Endodermal cell (in vitro differentiated cells): Measurements from ENCODE around the gene RALGPS1. TPM values are rescaled to one million over a fixed set of nuclear protein-coding genes. Genes with fewer than 3 reads are reported as not detected.

Experiments
- DNase-seq: peaks from one replicate; pipeline ENCODE4 v3.0.0-alpha.2; 2017
- H3K27ac ChIP-seq: 2 replicates; pipeline ENCODE4 v1.5.1; 2013; ENCODE audit warnings: mild to moderate bottlenecking, low read depth, low read length, moderate library complexity
- H3K27me3 ChIP-seq: 2 replicates; pipeline ENCODE4 v1.6.1; 2013; ENCODE audit warnings: mild to moderate bottlenecking, low read length, moderate library complexity; ENCODE audit not compliant: insufficient read depth, control insufficient read depth, poor library complexity, severe bottlenecking
- H3K36me3 ChIP-seq: 2 replicates; pipeline ENCODE4 v1.7.0; 2013; ENCODE audit warnings: mild to moderate bottlenecking, low read length, moderate library complexity; ENCODE audit not compliant: control insufficient read depth, insufficient read depth
- H3K4me1 ChIP-seq: one replicate; pipeline ENCODE4 v1.7.0; 2013; ENCODE audit warnings: low read length; ENCODE audit not compliant: control insufficient read depth, insufficient read depth
- H3K4me3 ChIP-seq: 2 replicates; pipeline ENCODE4 v1.5.1; 2013; ENCODE audit warnings: mild to moderate bottlenecking, low read length, moderate library complexity
- H3K9ac ChIP-seq: 2 replicates; pipeline ENCODE4 v1.6.1; 2013; ENCODE audit warnings: mild to moderate bottlenecking, low read length, moderate library complexity; ENCODE audit not compliant: poor library complexity, severe bottlenecking; ENCODE audit errors: extremely low read depth
- H3K9me3 ChIP-seq: 2 replicates; pipeline ENCODE4 v1.6.1; 2013; ENCODE audit warnings: mild to moderate bottlenecking, low read length, moderate library complexity; ENCODE audit not compliant: control insufficient read depth
- H3K27ac Mint-ChIP-seq: 2 replicates; pipeline ENCODE4 v1.8.0; 2020; ENCODE audit warnings: mixed read lengths
- H3K27me3 Mint-ChIP-seq: 2 replicates; pipeline ENCODE4 v1.8.0; 2021; ENCODE audit warnings: mild to moderate bottlenecking, mixed read lengths; ENCODE audit not compliant: insufficient read depth
- H3K36me3 Mint-ChIP-seq: 2 replicates; pipeline ENCODE4 v1.8.0; 2020; ENCODE audit warnings: low read depth, mixed read lengths
- H3K4me1 Mint-ChIP-seq: 2 replicates; pipeline ENCODE4 v1.8.0; 2020; ENCODE audit warnings: mixed read lengths
- H3K4me3 Mint-ChIP-seq: 2 replicates; pipeline ENCODE4 v1.8.0; 2020; ENCODE audit warnings: mild to moderate bottlenecking, moderate library complexity, mixed read lengths
- H3K9me3 Mint-ChIP-seq: 2 replicates; pipeline ENCODE4 v1.8.0; 2020; ENCODE audit warnings: mild to moderate bottlenecking, mixed read lengths
- CTCF ChIP-seq: fragments of 200-600 bp; sonication (generic); conservative IDR thresholded peaks from 2 replicates; pipeline ENCODE4 v1.5.0; 2021; ENCODE audit warnings: antibody characterized with exemption, mild to moderate bottlenecking
- WGBS, 2 experiments: methylation state at CpG; one replicate each; pipeline versions ENCODE4 v1.1.5 to v1.1.7; 2013; ENCODE audit warnings: missing lambda C conversion rate in 2 of 2, mixed read lengths in 1 of 2; ENCODE audit not compliant: insufficient coverage in 1 of 2, insufficient read length in 1 of 2; 5-methylcytosine and 5-hydroxymethylcytosine counted together
- total RNA-seq, 2 donors: library from RNA; stranded (reverse); fragmentation: NEBNext Ultra II Directional in 1 of 2; extraction: Animal tissue kit (Norgen Biotek cat#: 25700) in 1 of 2; gene quantifications; 2 replicates in 1 of 2; 3 replicates in 1 of 2; pipeline ENCODE4 v1.2.1, GENCODE V29; 2021

Gene RALGPS1
- total RNA-seq, 2 donors from 2014 or later: 23.3 to 25.0 TPM

- Mint-ChIP-seq H3K27me3 (no peaks in the 10 kb centered on the region), H3K9me3 (no peaks in the 10 kb centered on the region), H3K27ac (no peak overlapping the region), H3K36me3 (peaks cover 24% of the 10 kb centered on the region), H3K4me3 (no peak overlapping the region), H3K4me1 (no peaks in the 10 kb centered on the region)
- H3K36me3 ChIP-seq: no peaks in the 10 kb centered on the region
- no peak overlapping the region for H3K9ac ChIP-seq
- H3K27me3 ChIP-seq: no peaks in the 10 kb centered on the region
- no peak for TF ChIP-seq CTCF
- H3K4me3 ChIP-seq: no peak overlapping the region
- no peak for DNase-seq
- H3K27ac ChIP-seq: no peak overlapping the region
- H3K4me1 ChIP-seq: no peaks in the 10 kb centered on the region
- H3K9me3 ChIP-seq: no peaks in the 10 kb centered on the region
Observed at GRCh38 chr9:127102176-127102575, 187.6 kb downstream of the RALGPS1 start.

- H3K27me3 ChIP-seq: no peaks in the 10 kb centered on the region
- no peak overlapping the region for H3K27ac ChIP-seq
- H3K27ac Mint-ChIP-seq: no peak overlapping the region
- no peaks in the 10 kb centered on the region for H3K9me3 ChIP-seq
- H3K9me3 Mint-ChIP-seq: no peaks in the 10 kb centered on the region
- no peaks in the 10 kb centered on the region for H3K4me1 Mint-ChIP-seq
- no peaks in the 10 kb centered on the region for H3K36me3 ChIP-seq
- H3K4me3 Mint-ChIP-seq: no peak overlapping the region
- H3K4me1 ChIP-seq: no peaks in the 10 kb centered on the region
- peaks cover 23% of the 10 kb centered on the region for H3K36me3 Mint-ChIP-seq
- no peak for DNase-seq
- no peak overlapping the region for H3K4me3 ChIP-seq
- H3K9ac ChIP-seq: no peak overlapping the region
- no peaks in the 10 kb centered on the region for H3K27me3 Mint-ChIP-seq
- 87 to 100% methylated on average over 1 to 2 of the region's 2 CpGs for WGBS, 2 experiments
- TF ChIP-seq CTCF: no peak
Observed at GRCh38 chr9:127102788-127103187, 188.2 kb downstream of the RALGPS1 start.

GRCh38 chr9:127104581-127105311 lies 190.2 kb downstream of the RALGPS1 start:
- H3K4me1 Mint-ChIP-seq: peaks cover 3% of the 10 kb centered on the region
- no peak for TF ChIP-seq CTCF
- H3K36me3 Mint-ChIP-seq: peaks cover 22% of the 10 kb centered on the region
- H3K27ac Mint-ChIP-seq: no peak overlapping the region
- no peaks in the 10 kb centered on the region for H3K27me3 Mint-ChIP-seq
- no peaks in the 10 kb centered on the region for H3K4me1 ChIP-seq
- H3K9me3 Mint-ChIP-seq: no peaks in the 10 kb centered on the region
- no peaks in the 10 kb centered on the region for H3K36me3 ChIP-seq
- DNase-seq: no peak
- WGBS, 2 experiments: 80 to 91% methylated on average over 5 to 7 of the region's 7 CpGs
- no peak overlapping the region for H3K4me3 Mint-ChIP-seq
- peak overlapping the region; percentile 30 for H3K27ac ChIP-seq
- no peak overlapping the region for H3K4me3 ChIP-seq
- no peaks in the 10 kb centered on the region for H3K27me3 ChIP-seq
- no peaks in the 10 kb centered on the region for H3K9me3 ChIP-seq
- no peak overlapping the region for H3K9ac ChIP-seq
